GM04503 (cell line): ENCODE measurements around the gene SF3B3.

Experiments
- DNase-seq: peaks from one replicate; pipeline ENCODE4 v3.0.0-alpha.2; 2012; ENCODE audit warnings: low read depth

SF3B3 gene

DNA sequence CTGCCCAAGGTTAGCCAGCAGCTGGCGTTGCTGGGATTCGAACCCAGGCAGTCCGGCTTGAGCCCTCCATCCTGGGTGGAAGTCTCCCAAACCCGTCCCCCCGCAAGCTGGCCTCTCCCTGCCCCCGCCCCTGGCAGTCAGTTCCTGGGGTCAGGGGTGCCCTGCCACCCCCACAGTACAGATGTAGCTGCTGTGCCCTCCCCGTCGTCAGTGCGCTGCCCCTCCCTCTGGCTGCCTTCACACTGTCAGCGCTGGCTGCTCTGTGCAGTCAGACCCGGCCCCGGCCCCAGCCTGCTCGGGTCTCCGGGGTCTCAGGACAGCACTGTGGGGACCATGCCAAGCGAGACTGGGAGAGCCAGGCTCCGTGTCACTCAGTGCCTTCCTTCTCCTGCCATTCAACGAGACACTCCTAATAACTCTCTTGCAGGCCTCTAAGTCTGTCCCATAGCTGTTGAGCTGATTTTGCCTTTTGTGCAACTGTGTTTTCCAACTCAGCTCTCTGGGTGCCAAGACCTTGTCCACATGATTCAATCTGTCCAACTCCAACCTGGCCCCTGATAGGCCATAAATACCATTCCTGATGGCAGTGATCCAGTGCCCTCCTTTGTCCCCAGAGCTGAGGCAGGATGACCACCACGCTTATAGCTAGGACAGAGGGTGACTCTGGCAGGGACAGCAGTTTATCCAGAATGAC, 67.3 kb downstream of the SF3B3 start:
- DNase-seq = no peak

DNA sequence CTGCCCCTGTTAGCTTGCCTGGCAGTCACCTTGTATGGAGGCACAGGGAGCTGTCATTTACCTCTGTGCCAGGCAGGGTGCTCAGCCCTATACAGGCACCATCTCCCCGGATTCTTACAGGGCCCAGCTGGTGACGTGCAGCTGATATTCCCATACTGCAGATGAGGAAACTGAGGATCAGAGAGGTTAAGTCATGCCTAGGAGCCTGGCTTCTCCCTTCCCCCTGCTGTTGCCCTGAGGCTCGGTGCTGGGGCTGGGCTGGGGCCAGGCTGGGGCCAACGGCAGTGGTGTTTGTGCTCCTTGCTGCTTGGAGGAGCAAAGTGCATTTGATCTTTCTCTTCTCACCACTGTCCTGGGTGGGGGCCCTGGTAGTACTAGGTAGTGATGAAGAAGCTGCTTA, 68.0 kb downstream of the SF3B3 start:
- DNase-seq = no peak

DNA sequence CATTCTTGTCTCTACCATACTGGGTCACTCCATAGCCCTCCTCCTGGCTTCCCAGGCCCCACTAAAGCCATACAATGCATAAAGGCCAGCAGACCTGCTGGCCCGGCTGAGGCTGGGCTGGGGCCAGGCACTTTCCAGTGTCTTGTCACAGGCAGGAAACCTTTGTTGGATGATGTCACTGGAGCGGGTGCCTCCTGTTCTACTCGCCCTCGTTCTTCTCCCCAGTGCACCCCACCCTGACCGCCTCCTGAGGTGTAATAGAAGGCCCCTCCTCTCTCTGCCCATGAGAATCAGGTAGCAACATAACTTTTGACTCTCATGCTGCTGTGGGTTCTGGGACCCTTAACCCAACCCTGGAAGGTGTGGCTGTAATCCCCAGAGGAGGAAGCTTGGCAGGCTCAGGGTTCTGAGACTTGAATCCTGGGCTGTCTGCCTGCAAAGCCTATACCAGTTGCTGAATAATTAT, 68.5 kb downstream of the SF3B3 start:
- no peak for DNase-seq

DNA sequence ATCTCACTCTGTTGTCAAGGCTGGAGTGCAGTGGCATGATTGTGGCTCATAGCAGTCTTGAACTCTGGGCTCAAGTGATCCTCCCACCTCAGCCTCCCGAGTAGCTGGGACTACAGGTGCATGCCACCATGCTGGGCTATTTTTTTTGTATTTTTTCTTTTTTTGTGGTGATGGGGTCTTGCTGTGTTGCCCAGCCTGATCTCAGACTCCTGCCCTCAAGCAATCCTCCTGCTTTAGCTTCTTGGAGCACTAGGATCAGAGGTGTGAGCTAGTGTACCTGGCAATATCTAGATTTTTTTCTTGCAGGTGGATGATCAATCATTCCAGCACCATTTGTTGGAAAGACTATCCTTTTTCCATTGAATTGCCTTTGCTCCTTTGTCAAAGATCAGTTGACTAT, 69.9 kb downstream of the SF3B3 start:
- no peak for DNase-seq

DNA sequence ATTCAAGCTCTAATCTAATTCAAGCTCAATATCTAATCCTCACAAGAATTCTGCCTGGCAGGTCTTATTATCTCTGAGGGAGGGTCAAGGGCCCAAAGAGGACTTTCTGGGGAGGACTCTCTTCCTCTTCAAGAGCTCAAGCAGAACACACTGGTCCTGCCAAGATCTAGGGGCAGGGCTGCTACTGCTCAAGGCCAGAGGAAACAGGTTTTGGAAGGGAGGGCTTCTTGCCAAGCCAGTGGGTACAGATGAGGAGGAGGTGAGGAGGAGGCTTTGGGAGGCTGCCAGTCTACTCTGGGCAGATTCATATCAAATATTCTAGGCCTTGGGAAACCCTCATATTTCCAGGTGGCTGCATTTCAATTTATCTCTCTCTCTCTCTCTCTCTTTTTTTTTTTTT, 71.0 kb downstream of the SF3B3 start:
- DNase-seq = no peak

DNA sequence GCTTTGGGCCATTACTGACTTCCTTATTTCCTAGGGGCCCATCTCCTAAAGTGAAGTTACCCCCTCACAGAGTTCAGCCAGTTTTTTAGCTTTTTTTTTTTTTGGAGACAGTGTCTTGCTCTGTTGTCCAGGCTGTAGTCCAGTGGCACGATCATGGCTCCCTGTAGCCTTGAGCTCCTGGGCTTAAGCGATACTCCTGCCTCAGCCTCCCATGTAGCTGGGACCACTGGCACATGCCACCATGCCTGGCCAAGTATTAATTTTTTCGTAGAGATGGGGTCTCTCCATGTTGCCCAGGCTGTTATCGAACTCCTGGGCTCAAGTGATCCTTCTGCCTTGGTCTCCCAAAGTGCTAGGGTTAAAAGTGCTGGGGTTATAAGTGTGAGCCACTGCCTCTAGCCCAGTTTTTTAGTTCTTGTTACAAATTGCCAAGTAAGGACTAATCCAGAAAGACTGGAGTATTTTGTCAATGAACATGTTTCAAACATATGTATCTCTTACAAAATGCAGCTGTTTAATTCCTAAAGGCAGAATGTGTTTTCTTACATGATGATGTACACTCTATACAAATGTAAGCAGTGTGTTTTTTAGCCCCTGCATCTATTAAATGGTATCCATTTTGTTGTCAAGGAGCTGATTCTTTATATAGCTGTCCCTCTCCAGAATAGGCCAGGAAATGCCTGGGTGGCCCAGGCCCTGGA, 73.7 kb downstream of the SF3B3 start:
- DNase-seq = no peak

DNA sequence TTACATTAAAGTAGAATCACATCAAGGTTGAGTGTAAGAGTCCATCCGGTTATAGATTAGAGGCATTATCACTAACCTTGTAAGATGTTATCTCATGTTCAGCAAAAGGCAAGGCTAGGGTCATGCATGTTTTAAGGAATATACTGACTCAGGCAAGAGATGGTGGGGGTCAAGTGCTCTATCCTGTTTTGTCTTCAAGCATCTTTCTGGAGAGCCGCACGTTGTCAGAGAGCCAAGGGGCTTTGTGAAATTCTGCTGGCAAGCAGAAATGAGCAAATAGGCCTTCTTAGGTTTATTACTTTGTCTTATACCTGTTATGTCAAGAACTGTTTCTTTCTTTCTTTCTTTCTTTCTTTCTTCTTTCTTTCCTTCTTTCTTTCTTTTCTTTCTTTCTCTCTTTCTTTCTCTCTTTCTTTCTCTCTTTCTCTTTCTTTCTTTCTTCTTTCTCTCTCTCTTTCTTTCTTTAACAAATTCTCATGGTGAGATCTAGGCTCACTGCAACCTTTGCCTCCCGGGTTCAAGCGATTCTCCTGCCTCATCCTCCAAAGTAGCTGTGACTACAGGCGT, 75.4 kb downstream of the SF3B3 start:
- DNase-seq = no peak

DNA sequence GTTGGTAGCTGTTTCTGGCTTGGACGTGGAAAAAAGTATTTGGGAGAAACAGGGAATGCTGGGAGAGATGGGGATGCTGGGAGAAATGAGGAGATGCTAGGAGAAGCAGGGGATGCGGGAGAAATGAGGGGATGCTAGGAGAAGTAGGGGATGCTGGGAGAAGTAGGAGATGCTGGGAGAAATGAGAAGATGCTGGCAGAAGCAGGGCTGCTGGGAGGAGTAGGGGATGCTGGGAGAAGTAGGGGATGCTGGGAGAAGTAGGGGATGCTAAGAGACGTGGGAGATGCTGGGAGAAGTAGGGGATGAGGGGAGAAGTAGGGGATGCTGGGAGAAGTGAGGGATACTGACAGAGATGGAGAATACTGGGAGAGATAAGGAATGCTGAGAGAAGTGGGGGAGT, 77.1 kb downstream of the SF3B3 start:
- DNase-seq = no peak

DNA sequence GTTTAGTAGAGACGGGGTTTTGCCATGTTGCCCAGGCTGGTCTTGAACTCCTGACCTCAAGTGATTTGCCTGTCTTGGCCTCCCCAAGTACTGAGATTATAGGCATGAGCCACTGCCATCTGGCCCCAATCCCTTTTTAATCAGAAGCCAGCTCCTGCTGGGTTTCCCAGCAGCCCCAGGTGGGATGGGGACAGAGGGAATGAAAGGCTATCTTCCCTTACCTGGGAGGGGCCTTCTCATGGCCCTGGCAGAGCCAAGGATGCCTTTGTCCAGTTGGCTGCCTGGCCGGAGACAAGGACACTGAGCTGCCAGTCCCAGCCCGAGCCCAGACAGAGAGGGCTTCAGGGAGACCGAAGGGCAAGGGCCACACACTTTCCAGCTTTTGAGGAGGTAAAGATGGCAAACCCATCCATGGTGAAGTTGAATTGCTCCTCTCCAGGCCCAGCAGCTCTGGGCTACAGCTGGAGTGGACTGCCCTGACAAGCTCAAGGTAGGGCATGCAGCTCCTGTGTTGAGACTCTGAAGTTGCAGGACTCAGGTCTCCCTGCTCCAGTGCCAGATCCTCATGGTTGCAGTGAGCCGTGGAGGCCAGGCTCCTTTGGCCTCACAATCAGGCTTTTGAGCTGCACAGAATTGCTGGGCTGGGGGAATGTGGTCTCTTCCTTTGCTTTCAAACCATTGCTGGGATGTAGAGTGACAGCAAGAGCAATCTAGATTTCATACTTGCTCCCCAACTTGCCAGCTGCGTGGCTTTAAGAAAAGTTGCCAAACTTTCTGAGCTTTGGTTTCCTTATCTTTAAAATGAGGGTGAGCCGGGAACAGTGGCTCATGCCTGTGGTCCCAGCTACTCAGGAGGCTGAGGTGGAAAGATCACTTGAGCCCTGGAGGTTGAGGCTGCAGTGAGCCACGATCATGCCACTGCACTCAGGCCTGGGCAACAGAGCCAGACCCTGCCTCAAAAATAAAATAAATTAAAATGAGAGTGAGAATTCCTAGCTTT, 78.3 kb downstream of the SF3B3 start:
- no peak for DNase-seq

DNA sequence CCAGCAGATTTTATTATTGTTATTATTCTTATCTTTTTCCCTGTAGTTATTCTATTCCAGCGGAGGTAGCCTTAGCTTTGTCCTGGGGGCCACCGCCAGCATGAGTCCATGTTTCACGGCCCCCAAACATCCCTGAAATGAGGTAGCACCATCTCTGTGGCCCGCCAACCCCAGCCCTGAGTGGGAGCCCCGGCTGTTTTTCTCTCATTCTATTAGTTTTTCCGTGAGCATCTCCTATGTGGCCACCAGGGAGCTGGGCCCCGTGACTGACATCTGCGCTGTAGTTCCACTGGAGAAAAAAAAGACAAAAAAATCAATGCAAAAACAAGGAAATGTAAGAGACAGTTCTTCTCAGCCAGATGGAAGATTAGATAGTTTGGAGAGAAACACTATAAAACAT, 79.2 kb downstream of the SF3B3 start:
- no peak for DNase-seq

DNA sequence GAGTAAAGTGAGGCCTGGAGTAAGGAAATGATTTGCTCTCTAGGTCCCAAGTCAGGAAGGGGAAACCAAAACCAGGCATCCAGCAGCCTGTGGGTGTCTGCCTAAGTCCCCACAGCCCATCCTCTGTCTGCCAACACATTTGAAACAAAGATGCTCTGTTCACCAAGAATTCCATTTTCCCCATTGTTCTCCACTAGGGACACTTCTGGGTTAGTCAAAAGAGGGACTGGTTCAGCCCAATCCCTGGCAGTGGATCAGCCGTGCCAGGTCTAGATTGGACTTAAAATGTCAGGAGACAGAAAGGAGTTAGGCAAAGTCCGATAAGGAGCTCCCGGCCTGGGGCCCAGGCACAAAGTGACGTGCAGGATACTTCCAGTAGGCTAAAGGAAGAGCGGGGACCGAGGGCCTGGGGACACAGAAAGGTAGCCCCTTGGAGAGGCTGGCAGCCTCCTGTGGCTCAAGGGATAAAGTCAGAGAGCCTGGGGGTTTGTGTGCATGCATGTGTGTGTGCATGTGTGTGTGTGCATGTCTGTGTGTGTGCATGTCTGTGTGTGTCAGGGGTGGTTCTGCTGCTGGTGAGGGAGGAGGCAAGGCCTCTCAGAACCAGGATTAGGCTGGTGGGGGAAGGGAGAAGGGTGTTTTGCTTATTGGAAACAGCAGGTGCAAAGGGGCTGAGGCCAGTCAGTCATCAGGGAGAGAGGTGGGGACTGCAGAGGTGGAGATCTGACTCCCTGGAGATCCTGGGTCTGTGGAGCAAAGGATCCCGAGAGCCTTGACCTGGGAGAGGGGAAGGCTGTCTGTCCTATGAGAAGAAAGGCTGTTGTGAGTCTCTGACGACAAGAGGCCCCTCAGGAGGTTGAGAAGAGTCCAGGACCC, 81.0 kb downstream of the SF3B3 start:
- no peak for DNase-seq

DNA sequence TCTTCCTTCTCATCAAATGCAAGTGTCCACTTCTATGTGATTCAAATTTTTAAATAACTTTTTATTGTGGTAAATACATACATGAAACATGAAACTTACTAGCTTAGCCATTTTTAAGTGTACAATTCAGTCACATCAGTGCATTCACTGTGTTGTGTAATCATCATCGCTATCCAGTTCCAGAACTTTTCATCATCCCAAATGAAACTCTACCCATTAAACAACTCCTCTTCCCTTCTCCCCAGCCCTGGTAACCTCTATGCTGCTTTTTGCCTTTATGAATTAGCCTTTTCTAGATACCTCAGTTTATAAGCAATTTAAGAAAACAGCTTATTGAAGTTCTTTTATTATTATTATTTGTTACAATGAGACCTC, 81.7 kb downstream of the SF3B3 start:
- no peak for DNase-seq

DNA sequence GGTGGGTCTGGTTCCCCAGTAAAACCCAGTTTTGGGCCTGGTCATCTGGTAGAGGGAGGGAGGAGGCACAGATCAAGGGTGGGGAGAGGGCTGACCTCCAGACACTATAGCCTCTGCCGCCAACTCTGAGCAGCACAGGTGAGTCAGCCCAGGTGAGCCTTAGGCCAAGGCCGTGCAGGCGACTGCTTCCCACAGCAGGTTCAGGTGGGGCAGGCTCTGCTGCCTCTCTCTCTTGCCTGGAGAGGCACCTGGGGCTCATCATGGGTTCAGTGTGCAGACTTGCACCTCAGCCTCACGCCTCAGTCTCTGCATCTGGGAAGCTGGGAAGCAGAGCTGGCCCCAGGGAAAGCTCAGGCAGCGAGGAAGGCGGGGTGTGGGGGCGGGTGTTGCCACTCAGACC, 84.9 kb downstream of the SF3B3 start:
- no peak for DNase-seq

DNA sequence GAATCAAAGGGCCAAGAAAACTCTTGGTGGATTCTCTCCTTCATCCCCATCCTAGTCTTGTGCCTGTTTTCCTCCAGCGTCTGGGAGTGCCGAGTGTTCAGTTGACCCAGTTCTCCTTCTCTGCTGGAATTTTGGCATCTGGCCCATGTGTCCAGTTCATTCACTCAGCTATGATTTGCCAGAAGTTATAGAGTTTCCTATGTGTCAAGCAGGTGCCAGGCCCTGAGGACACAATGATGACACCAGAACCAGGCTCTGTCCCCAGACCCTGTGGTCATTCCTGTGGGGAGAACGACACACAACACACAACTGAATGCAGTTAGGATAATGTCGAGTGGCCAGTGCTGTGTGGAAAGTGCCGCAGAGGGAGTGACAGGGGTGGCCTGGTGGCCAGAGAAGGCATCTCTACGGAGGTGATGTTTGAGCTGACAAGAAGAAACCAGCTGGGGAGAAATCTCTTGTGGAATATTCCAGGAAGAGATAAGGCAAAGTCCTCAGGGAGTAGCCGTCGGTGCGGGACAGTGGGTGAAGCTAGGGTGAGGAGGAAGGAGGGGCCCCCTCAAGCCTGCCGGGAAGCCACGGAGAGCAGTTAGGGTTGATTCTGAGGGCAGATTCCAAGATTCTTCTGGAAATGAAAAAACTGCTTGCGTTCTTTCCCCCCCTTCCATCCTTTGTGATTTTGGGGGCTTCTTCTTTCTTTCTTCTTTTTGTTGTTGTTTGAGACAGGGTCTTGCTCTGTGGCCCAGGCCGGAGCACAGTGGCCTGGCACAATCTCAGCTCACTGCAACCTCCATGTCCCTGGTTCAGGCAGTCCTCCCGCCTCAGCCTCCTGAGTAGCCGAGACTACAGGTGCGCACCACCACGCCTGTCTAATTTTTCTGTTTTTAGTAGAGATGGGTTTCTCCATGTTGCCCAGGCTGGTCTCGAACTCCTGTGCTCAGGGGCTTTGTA, 86.9 kb downstream of the SF3B3 start:
- DNase-seq = no peak

DNA sequence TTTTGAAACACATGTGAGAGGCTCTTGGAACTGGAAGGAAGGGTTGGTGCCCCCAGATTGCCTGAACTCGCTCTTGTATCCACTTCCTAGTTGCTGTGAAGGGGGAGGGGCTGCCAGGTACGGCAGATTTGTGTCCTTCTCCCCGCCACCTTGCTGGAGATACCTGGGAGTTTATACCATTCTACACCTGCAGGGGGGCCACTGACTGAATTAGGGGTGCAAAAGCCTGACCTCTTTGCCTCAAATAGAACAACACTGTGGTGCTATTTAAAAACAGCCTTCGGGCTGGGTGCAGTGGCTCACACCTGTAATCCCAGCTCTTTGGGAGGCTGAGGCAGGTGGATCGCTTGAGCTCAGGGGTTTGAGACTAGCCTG, 87.6 kb downstream of the SF3B3 start:
- no peak for DNase-seq

DNA sequence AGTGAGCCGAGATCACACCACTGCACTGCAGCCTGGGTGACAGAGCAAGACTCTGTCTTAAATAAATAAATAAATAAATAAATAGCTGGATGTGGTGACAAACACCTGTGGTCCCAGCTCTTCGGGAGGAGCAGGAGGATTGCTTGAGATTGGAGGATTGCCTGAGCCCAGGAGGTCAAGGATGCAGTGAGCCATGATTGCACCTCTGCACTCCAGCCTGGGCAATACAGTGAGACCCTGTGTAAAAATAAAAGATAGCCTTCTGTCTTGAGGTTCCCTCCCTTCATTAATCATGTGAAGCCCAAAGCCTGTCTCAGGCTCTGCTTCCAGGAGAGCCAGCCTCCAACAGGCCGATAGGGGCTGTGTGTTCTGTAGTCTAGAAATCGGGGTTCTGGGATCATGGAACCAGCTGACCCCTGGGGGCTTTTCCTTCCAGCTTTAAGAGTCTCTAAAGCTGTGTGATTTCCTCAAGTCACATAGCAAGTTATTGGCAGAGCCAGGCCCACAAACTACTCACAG, 88.2 kb downstream of the SF3B3 start:
- no peak for DNase-seq

DNA sequence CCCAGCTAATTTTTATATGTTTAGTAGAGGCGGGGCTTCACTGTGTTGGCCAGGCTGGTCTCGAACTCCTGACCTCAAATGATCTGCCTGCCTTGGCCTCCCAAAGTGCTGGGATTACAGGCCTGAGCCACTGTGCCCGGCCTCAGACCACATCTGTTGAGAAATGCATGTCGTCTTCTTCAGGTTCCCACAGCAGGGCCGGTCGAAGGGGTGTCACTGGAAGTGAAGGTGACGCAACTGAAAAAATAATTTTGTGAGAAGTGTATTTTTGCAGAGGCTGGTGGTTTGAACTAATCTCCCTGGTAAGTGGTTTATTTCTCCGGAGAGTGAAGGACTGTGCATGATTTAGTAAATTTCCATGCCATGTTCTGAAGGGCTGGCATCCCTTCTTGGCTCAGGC, 89.3 kb downstream of the SF3B3 start:
- no peak for DNase-seq

DNA sequence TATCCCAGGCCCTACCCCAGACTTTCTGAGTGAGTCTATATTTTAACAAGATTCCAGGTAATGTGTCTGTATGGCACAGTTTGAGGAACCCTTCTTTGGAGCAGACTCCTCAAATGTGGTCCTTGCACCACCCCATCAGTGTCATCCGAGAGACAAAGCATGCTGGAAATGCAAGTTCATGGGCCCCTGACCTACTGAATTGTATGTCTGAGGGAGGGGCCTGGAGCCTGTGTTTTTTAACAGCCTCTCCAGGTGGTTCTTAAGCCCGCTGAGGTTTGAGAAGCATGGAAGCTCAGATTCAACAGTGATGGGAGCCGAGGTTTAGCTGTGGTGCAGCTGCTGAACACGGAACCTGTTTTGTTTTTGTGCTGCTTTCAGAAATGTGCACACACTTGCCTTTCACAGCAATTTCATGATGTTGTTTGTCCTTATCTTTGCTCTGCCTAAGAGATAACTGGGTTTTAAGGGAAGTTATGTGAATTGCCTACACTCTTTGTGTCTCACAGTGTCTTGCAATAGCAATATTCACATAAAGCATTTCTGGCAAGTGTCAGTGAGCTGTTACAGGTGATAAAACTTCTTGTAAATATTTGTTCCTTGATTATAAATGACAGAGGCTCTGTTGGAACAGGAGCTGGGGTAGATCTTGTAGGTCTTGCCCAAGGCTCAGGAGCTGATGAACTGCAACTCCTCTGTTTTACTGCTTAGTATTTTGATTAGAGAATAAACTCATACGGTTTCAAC, 90.8 kb downstream of the SF3B3 start:
- DNase-seq = no peak

DNA sequence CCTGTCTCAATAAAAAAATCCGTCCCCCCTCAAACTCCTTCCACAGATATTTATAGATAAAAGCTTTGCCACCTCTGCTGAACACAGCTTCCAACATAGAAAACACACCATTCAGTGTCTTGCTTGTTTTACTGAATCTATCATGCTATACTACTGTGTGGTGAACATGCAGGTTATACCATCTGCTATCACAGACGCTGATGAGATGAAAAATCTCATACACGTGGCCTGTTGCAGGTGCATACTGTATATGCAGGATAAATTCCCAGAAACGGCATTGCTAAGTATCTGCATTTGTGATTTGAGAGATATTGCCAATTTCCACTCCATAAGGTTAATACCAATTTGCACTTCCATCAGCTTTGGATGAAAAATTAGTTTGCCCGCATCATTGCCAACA, 92.3 kb downstream of the SF3B3 start:
- no peak for DNase-seq
